HG02884 (cell line): ENCODE measurements around the gene KLHL6.

Experiments
- ATAC-seq: cut with Tn5 transposase; IDR thresholded peaks from one replicate; pipeline ENCODE4 v1.9.1; 2021; ENCODE audit warnings: mild to moderate bottlenecking, moderate library complexity; ENCODE audit not compliant: unreplicated experiment

KLHL6 gene

GRCh38 chr3:183508821-183509220, 46.7 kb downstream of the KLHL6 start:
- ATAC-seq: no peak

DNA sequence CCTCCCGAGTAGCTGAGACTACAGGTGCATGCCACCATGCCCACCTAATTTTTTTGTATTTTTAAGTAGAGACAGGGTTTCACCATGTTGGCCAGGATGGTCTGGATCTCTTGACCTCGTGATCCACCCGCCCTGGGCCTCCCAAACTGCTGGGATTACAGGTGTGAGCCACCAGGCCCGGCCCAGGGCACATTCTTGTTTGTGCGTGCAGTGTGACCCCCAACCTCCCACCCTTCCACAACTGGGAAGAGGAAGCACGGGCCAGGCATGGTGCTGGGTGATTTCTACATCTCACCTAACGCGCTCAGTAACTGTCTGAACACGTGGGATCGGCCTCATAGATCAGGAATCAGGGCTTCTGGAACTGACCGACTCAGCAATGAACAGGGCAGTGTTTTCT, 48.0 kb downstream of the KLHL6 start:
- ATAC-seq: no peak

DNA sequence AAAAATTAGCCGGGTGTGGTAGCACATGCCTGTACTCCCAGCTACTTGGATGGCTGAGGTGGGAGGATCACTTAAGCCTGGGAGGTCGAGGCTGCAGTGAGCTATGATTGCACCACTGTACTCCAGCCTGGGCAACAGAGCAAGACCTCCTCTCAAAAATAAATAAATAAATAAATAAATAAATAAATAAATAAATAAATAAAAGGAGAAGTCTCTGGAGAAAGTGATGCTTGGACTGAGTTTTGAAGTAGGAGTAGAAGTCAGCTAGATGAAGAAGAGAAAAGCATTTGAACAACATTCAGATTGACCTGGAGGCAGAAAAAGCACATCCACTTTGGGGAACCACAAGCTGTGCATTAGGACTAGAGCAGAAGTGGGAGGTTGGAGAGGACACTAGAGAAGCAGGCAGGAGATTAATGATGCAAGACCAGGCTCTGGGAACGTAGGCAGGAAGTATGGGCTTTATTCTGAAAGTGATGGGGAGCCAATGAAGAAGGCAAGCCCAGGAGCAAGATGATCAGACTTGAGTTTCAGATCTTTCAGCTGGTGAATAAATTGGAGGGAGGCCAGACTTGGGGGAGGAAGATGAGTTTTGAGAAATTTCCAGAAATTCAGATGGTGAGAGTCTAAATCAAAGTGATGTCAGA, 48.7 kb downstream of the KLHL6 start:
- no peak for ATAC-seq

- no peak for ATAC-seq
These were observed 50.9 kb downstream of the KLHL6 start for GRCh38 chr3:183504597-183504996.

GRCh38 chr3:183503746-183504145, 51.8 kb downstream of the KLHL6 start:
- ATAC-seq: no peak

DNA sequence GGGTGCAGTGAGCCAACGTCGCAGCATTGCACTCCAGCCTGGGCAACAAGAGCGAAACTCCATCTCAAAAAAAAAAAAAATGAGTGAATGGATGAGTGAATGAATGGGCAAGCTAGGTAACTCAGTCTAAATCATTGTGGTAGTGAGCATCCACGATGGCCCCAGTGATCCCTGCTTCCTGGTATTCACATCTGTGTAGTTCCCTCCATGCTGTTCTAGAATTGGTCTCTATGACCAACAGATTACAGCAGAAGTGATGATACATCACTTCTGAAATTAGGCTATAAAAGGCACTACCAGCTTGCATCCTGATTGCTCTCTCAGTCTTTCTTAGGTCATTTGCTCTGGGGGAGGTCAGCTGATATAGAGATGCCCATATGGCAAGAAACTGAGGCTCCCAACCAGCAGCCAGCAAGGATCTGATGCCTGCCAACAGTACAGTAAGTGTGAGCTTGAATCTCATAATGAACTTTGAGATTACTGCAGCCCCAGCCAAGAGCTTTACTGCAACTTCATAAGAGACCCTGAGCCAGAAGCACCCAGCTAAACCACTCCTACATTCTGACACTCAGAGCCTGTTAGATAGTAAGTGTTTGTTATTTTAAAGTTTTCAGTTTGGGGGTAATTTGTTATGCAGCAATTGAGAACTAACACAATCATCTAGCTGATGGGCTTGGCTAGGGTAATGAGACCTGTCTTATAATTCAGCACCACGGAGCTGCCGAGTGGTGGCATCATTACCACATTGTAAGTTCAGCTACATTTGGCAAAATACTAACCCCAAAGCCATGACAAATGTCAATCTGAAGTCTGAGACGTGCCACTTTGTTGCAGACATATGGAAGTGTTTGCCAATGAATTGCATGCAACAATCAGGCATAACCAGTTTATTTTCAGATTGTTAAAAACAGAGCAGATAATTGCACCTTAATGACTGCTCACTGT, 53.0 kb downstream of the KLHL6 start:
- no peak for ATAC-seq

DNA sequence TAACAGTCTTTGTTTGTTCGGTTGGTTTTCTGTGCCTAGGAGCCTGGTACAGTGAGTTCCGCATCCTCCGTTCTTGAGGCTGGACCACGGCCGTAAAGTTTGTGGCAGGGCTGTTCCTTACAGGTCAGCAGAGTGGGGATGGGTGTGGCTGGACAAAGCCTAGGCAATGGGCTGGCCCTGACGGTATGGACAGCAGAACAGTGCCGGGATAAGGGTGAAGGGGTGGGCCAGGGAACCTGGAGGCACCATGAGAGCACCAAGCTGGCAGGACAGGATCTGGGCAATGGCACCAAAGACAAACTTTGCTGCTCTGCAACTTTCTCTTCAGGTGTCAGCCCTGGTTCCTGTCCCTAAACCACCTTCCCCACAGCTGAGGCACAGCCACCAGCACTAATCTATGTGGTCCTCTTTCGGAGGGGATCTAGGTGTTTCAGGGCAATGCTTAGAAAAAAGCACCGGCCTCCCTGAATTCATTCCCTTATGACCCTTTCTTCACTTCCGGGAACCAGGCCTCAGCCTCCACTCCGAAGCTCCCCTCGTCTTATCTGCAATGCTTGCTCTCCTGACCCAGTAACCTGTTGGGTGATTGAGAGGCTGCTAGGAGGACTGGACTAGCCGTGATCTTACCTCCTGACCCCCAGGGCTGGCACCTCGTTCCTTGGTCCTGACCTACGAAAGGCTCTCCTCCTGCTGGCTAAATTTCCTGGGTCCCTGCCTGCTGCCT, 54.4 kb downstream of the KLHL6 start:
- ATAC-seq: no peak

GRCh38 chr3:183500319-183500718, 55.2 kb downstream of the KLHL6 start:
- ATAC-seq: no peak

DNA sequence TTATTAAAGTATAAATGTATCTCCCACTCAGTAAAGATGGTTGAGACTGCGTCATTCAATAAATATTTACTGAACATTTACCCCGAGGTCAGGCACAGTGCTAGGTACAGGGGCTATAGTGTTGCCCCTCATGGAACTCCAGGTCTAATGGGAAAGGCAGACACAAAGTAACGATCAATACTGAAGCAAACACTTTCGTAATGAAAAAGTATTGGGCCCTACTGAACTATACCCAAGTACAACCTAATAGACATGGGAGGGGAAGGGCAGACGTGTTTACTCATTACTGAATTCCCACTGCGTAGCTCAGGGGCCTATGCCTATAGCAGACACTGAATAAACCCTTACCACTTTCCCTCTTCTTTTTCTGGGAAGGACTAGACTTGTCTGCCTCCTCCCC, 56.9 kb downstream of the KLHL6 start:
- ATAC-seq: no peak

DNA sequence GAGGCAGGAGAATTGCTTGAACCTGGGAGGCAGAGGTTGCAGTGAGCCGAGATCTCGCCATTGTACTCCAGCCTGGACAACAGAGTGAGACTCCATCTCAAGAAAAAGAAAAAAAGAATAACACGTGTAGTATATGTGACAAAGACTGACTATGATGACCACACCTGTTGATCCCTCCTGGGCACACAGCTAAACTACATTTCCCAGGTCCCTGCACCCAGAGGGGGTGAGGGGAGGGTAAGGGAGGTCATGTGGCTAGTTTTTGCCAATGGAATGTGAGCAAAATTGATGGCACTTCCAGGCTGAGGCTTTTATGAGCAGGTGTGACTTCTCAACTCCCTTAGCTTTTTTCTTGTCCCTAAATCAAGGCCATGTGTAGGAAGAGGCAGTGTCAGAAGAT, 58.2 kb downstream of the KLHL6 start:
- no peak for ATAC-seq

- ATAC-seq: no peak
These were observed 59.2 kb downstream of the KLHL6 start for GRCh38 chr3:183496311-183496710.

GRCh38 chr3:183494341-183494740, 61.2 kb downstream of the KLHL6 start:
- no peak for ATAC-seq

GRCh38 chr3:183493296-183494045, 62.0 kb downstream of the KLHL6 start:
- no peak for ATAC-seq

- ATAC-seq: no peak
These were observed 62.7 kb downstream of the KLHL6 start for GRCh38 chr3:183492849-183493179.

- ATAC-seq: no peak
These were observed 63.3 kb downstream of the KLHL6 start for GRCh38 chr3:183491923-183492848.

DNA sequence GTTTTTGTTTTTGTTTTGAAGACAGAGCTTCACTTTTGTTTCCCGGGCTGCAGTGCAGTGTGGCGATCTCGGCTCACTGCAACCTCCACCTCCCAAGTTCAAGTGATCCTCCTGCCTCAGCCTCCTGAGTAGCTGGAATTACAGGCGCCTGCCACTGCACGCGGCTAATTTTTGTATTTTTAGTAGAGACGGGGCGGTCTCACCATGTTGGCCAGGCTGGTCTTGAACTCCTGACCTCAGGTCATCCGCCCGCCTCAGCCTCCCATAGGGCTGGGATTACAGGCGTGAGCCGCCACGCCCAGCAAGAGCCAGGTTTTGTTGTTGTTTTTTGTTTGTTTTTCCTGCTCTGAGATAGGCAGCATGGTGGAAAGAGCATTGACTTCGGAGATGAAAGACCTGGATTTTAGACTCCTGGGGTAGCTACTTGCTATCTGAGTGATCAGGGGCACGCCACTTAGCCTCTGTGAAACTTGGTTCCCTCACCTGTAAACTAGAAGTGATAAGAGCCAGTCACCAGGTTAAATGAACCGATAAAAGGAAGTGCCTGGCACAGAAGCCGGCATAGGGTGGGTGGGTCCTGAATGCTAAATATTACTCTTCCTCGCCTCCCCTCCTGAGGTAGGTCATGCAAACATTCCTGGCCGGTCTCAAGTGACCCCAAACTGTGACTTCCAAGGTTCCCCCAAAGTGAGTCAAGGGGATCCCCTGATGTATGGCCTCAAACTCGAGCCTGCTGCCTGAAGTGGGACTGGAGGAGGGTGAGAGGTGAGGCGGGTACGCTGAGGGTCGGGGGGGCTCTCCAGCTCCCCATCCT, 64.2 kb downstream of the KLHL6 start:
- ATAC-seq: no peak

DNA sequence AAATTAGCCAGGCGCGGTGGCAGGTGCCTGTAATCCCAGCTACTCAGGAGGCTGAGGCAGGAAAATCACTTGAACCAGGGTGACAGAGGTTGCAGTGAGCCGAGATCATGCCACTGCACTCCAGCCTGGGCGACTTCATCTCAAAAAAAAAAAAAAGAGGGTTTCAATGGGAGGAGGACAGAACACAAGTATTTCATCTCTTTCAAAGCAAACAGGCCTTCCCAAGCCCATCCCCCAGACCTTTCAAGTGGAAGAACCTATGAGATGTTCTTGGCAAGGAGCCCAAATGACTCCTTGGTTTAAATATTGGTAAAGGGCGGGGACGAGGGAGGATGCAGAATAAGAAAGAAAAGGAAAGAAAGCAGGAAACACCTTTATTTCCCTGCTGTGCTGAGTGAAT, 64.9 kb downstream of the KLHL6 start:
- ATAC-seq: no peak

DNA sequence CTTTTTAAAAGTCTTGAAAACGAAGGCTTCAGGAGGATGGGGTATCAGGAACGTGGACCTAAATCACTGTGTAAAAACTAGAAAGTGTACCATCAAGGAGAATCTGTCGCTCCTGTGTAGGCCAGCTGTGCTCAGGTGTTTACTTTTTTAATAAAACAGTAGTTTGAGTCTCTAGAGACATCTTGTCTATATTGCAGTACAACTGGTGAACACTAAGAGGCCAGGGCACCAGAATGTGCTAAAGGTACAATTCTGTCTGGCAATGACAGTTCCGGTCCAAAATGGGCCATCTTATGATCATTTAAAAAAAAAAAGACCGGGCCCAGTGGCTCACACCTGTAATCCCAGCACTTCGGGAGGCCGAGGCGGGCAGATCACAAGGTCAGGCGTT, 65.3 kb downstream of the KLHL6 start:
- no peak for ATAC-seq
